K562 (cell line): ENCODE data around the gene YOD1. TPM values are rescaled to one million over a fixed set of nuclear protein-coding genes. Genes with fewer than 3 reads are reported as not detected.
A peak's percentile ranks its signal among the peaks of the same experiment; 100 is the strongest.

ENCODE experiments used
- CEBPG ChIP-seq, 3 experiments: fragments of 200-800 bp in 1 of 3; sonication (Bioruptor generic) in 1 of 3; sonication (generic) in 1 of 3; formaldehyde crosslinking in 1 of 3; IDR thresholded peaks in 2 of 3; conservative IDR thresholded peaks in 1 of 3; 2 replicates each; pipeline versions ENCODE4 v1.6.1 to v1.8.0; 2016 to 2022; ENCODE audit warnings: missing compliant biosample characterization in 2 of 3, missing genetic modification characterization in 2 of 3, mild to moderate bottlenecking in 1 of 3, missing genetic modification reagents in 1 of 3
- ELF2 ChIP-seq: fragments of 250-450 bp; sonication (Bioruptor Pico); IDR thresholded peaks from 2 replicates; pipeline ENCODE4 v1.5.0; 2021; ENCODE audit warnings: mild to moderate bottlenecking
- EP300 ChIP-seq: IDR thresholded peaks from 2 replicates; pipeline ENCODE4 v1.6.1; 2012; ENCODE audit warnings: low read length, improper control_type of control experiment
- ESRRB ChIP-seq: fragments of 250-450 bp; sonication (Bioruptor Pico); IDR thresholded peaks from 2 replicates; pipeline ENCODE4 v1.5.0; 2020; ENCODE audit warnings: mild to moderate bottlenecking, moderate library complexity, borderline replicate concordance
- ETV1 ChIP-seq: fragments of 450-650 bp; conservative IDR thresholded peaks from 2 replicates; pipeline ENCODE4 v1.6.1; 2016; ENCODE audit warnings: missing genetic modification characterization, control low read depth, low read depth, missing compliant biosample characterization
- KLF1 ChIP-seq: fragments of 450-650 bp; IDR thresholded peaks from 2 replicates; pipeline ENCODE4 v1.6.1; 2016; ENCODE audit warnings: missing genetic modification characterization, missing compliant biosample characterization
- KLF13 ChIP-seq: fragments of 450-650 bp; IDR thresholded peaks from 2 replicates; pipeline ENCODE4 v1.6.1; 2016; ENCODE audit warnings: missing genetic modification characterization, low read depth, mild to moderate bottlenecking, missing compliant biosample characterization, moderate library complexity, borderline replicate concordance
- MXI1 ChIP-seq: IDR thresholded peaks from 2 replicates; pipeline ENCODE4 v1.6.1; 2011; ENCODE audit warnings: low read depth, mild to moderate bottlenecking, improper control_type of control experiment, low read length
- PHF20 ChIP-seq: fragments of 450-650 bp; IDR thresholded peaks from 2 replicates; pipeline ENCODE4 v1.6.1; 2018; ENCODE audit not compliant: partially characterized antibody
- PPARD ChIP-seq: fragments of 250-450 bp; sonication (Bioruptor Pico); IDR thresholded peaks from 2 replicates; pipeline ENCODE4 v1.8.0; 2022; ENCODE audit warnings: inconsistent platforms, mild to moderate bottlenecking, moderate library complexity
- YY1 ChIP-seq, 3 experiments: IDR thresholded peaks; 2 replicates each; pipeline ENCODE4 v1.6.1; 2011; ENCODE audit warnings: low read length in 2 of 3, mild to moderate bottlenecking in 2 of 3, moderate library complexity in 2 of 3, borderline replicate concordance in 1 of 3, control low read depth in 1 of 3, low read depth in 1 of 3; ENCODE audit not compliant: insufficient read depth in 3 of 3, insufficient replicate concordance in 2 of 3, control insufficient read depth in 1 of 3, insufficient read length in 1 of 3; ENCODE audit errors: extremely low read depth in 1 of 3
- ZNF75A ChIP-seq: fragments of 450-650 bp; formaldehyde crosslinking; IDR thresholded peaks from 2 replicates; pipeline ENCODE4 v1.4.0; 2020; ENCODE audit warnings: mild to moderate bottlenecking
- polyA plus RNA-seq, 8 experiments: library from polyadenylated mRNA; depleted of rRNA in 4 of 8; stranded (reverse) in 5 of 8; unstranded in 3 of 8; fragments of >200 nt; fragmentation: Nextera tagmentation in 2 of 8; fragmentation: Illumina TruSeq in 1 of 8; extraction: Ambion mirVana in 2 of 8; extraction: Trizol in 1 of 8; gene quantifications; 2 replicates each; pipeline versions ENCODE4 v1.2.1 to v1.2.3, GENCODE V29; 2011 to 2014; ENCODE audit warnings: inconsistent platforms in 1 of 8, missing spikeins in 1 of 8
- total RNA-seq, 7 experiments: library from RNA; depleted of rRNA in 6 of 7; stranded (reverse); fragments of >200 nt in 6 of 7; fragmentation: Illumina TruSeq in 2 of 7; extraction: Trizol in 2 of 7; gene quantifications; 2 replicates each; pipeline versions ENCODE4 v1.2.1 to v1.2.3, GENCODE V29; 2011 to 2021; ENCODE audit warnings: low replicate concordance in 1 of 7
- TF ChIP-seq, protein P1 (sequence below): fragments of 250-450 bp; sonication (Bioruptor Pico); IDR thresholded peaks from 2 replicates; pipeline ENCODE4 v1.9.0; 2021; ENCODE audit warnings: mild to moderate bottlenecking
- TF ChIP-seq, protein P2 (sequence below), 2 experiments: fragments of 450-650 bp; IDR thresholded peaks; 2 replicates each; pipeline ENCODE4 v1.6.1; 2016; ENCODE audit warnings: mild to moderate bottlenecking in 2 of 2, borderline replicate concordance in 1 of 2, low read depth in 1 of 2, moderate library complexity in 1 of 2
- TF ChIP-seq, protein P3 (sequence below): fragments of 250-450 bp; sonication (Bioruptor Pico); IDR thresholded peaks from 2 replicates; pipeline ENCODE4 v1.5.0; 2021; ENCODE audit warnings: mild to moderate bottlenecking, moderate library complexity

Gene YOD1
- total and polyA plus RNA-seq, 9 of the 15 experiments (the other 6 are each of a cell fraction or from before 2014, with no cell fraction given) = 18.2 to 78.1 (median 46.9) TPM

DNA sequence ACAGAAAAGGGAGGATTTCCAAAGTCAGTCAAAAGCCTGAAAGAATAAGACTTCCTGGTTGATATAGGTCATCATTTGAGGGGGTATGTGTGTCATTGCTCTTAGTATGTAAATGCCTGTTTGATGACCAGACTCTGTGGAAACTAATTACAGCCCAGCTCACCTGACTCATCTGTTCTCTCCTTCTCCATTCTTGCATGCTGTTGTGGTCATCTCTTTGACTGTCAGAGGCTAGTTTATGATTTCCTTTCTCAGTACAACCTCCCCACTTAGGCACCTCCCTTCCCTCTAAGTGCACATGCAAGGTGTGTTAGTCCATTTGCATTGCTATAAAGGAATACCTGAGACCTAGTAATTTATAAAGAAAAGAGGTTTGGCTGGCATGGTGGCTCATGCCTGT is 16.0 kb downstream of the YOD1 start (continued):
- TF ChIP-seq ETV1 (tag) (0 out of 2 replicates have a peak, but pooled peaks have one; percentile 14), YY1 (IDR thresholded peaks at IDR 0.05; ENCODE audit: borderline replicate concordance in 1 of 3, control insufficient read depth in 1 of 3, extremely low read depth in 1 of 3, insufficient read depth in 3 of 3, insufficient read length in 1 of 3, insufficient replicate concordance in 2 of 3, low read depth in 1 of 3, low read length in 2 of 3) (no peak), ZNF75A (CRISPR knock-in tag) (no peak), PHF20 (no peak), ELF2 (CRISPR knock-in tag) (no peak), KLF13 (no peak), MXI1 (no peak), CEBPG (CRISPR knock-in tag; IDR thresholded peaks at IDR 0.05) (peak; percentile 87), CEBPG (tag; conservative IDR thresholded peaks at IDR 0.05 in 1 of 2, IDR thresholded peaks at IDR 0.05 in 1 of 2) (peak in 1 of 2 experiments; percentile 90; a peak in 2 of 4 replicates), KLF1 (no peak), PPARD (CRISPR knock-in tag) (no peak), ESRRB (CRISPR knock-in tag) (no peak), EP300 (0 out of 2 replicates have a peak, but pooled peaks have one; percentile 32)
- TF ChIP-seq, protein P1, sequence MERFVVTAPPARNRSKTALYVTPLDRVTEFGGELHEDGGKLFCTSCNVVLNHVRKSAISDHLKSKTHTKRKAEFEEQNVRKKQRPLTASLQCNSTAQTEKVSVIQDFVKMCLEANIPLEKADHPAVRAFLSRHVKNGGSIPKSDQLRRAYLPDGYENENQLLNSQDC (CRISPR knock-in tag) = no peak
- TF ChIP-seq, protein P2, sequence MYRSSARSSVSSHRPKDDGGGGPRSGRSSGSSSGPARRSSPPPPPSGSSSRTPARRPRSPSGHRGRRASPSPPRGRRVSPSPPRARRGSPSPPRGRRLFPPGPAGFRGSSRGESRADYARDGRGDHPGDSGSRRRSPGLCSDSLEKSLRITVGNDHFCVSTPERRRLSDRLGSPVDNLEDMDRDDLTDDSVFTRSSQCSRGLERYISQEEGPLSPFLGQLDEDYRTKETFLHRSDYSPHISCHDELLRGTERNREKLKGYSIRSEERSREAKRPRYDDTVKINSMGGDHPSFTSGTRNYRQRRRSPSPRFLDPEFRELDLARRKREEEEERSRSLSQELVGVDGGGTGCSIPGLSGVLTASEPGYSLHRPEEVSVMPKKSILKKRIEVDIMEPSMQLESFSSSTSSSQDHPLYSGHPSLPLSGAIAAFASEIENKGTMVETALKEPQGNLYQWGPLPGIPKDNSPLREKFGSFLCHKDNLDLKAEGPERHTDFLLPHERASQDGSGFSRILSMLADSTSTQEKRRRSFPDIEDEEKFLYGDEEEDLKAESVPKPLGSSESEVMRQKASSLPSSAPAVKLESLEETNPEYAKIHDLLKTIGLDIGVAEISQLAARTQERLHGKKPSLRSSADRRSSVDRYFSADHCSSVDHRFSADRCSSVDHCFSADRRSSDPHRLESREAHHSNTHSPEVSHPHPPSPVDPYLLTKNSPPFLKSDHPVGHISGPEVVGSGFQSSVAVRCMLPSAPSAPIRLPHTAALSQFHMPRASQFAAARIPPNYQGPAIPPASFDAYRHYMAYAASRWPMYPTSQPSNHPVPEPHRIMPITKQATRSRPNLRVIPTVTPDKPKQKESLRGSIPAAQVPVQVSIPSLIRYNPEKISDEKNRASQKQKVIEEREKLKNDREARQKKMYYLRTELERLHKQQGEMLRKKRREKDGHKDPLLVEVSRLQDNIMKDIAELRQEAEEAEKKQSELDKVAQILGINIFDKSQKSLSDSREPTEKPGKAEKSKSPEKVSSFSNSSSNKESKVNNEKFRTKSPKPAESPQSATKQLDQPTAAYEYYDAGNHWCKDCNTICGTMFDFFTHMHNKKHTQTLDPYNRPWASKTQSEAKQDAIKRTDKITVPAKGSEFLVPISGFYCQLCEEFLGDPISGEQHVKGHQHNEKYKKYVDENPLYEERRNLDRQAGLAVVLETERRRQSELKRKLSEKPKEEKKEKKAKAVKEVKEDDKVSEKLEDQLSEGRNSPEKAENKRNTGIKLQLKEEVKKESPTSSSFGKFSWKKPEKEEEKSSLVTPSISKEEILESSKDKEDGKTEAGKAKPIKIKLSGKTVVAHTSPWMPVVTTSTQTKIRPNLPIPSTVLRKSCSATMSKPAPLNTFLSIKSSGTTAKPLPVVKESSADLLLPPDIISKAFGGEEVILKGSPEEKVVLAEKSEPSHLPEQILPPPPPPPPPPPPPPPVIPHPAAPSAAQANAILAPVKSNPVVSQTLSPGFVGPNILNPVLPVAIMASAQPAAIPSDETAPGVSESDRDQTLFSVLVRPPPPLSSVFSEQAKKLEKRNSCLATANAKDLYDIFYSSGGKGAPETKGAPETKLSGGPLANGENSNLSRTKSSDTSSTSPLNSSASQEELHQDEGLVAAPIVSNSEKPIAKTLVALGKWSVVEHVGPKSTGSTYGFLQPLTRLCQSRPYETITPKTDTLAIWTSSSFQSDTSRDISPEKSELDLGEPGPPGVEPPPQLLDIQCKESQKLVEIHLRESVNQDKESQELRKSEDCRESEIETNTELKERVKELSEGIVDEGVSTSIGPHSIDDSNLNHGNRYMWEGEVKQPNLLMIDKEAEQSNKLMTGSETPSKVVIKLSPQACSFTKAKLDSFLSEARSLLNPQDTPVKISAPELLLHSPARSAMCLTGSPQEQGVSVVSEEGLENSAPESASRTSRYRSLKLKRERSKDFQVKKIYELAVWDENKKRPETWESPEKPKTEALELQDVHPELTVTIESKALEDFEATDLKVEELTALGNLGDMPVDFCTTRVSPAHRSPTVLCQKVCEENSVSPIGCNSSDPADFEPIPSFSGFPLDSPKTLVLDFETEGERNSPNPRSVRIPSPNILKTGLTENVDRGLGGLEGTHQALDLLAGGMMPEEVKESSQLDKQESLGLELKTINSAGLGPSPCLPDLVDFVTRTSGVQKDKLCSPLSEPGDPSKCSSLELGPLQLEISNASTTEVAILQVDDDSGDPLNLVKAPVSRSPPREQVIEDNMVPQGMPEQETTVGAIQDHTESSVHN (IDR thresholded peaks at IDR 0.05; ENCODE audit: borderline replicate concordance in 1 of 2, low read depth in 1 of 2) = no peak; a peak in 1 of 4 replicates
- TF ChIP-seq, protein P3, sequence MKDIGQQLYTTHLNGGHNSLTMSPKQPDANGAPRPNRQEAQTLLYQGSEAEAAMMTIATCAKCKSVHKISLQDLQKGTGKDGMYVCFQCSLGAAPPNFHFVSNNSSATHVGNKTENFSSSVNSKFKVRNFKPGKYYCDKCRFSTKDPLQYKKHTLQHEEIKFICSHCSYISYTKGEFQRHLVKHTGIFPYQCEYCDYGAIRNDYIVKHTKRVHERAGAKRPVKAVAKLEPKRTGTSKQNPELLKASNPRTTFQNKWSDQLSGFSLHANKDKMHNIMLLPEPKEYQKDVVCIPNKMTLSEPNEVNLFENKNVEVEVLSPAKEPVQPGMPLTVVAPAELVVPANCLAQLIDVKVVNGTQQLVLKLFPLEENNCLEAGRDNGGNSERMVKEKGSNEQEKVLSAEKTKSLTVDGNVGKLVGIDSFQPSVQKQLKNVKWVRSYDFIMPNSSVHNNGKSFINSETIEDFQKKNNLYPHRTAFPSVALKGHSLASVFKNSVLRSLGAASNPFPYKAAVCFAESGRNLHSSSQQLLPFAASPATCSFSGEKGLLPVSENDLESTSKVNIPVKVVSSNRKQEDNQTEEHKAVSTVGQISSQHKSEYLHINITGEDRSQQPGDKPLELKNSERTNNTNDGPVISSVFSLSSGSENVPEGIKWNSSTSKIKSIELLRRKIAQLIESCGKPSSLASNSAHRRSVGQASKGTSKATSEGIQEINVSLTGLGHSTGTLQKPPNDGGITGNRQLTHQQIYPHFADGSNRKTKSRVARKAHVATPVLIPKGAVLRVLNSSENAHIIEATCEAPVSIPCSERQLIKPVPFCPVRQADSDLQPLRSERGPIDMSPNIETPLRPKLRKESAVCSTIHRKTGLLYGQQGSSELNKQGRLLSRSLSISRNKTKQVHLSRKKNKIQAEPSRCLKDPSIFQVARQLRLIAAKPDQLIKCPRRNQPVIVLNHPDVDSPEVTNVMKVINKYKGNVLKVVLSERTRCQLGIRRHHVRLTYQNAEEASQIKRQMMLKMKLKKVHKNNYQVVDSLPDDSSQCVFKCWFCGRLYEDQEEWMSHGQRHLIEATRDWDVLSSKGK = no peak
